ENCODE results near the gene RPL12. TPM values are rescaled to one million over a fixed set of nuclear protein-coding genes. Genes with fewer than 3 reads are reported as not detected.

RPL12 gene
- total RNA-seq = 1,000 to 10,000 TPM; 2,291 to 3,774 (median 2,862) TPM

DNA sequence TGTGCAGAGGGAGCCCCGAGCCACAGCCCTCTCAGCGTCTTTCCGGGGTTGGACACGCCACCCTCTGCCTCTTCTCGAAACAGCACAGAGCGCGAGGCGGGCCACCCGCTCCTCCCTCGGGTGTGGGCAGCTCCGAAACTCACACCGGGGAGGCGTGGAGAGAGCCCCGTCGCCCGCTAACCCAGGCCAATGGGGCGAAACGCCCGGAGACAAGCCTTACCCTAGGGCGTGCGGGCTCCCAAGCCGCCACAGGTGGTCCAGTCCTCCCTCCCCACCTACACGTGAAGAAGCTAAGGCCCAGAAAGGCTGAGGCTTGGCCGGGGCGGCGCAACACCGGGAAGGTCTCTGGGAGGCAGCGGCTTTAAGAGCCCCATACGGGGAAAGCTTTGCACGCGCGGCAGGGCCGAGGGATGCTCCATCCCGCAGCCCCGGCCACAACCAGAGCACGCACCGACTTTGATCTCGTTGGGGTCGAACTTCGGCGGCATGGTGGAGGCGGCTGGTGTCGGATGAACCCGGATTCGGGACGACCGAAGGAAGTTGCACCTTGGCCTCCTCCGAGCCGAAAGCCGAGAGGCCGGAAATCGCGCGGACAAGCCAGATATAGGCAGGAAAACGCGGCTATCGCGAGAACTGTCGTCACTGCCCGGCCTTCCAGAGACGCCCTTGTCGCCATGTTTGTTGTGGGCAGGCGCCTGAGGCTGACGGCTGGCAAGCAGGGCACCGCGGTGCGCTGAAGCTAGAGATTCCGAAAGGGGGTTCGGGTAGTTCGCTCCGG is at the start of gene RPL12, which contains the start of gene LRSAM1:
Gene RPL12 (minus strand): TSS at position 577 of the 778 bp plus-strand sequence. CDS start 89 bp downstream, at position 488.
Gene LRSAM1 (plus strand): TSS at position 681 of the 778 bp plus-strand sequence. CDS start 3,018 bp downstream, outside the sequence.
- peak; percentile 97 to 99 for DNase-seq (ENCODE audit: low spot score in 2 of 2)
- peaks cover 55% of the 10 kb centered on the region for H3K36me3 ChIP-seq
- WGBS = 0% methylated on average over 21 of the region's 71 CpGs
- peak within 1 kb of the TSS; percentile 94 for H3K4me3 ChIP-seq
- H3K27me3 ChIP-seq = no peaks in the 10 kb centered on the region
- H3K9me3 ChIP-seq = no peaks in the 10 kb centered on the region
- TF ChIP-seq, protein P1, sequence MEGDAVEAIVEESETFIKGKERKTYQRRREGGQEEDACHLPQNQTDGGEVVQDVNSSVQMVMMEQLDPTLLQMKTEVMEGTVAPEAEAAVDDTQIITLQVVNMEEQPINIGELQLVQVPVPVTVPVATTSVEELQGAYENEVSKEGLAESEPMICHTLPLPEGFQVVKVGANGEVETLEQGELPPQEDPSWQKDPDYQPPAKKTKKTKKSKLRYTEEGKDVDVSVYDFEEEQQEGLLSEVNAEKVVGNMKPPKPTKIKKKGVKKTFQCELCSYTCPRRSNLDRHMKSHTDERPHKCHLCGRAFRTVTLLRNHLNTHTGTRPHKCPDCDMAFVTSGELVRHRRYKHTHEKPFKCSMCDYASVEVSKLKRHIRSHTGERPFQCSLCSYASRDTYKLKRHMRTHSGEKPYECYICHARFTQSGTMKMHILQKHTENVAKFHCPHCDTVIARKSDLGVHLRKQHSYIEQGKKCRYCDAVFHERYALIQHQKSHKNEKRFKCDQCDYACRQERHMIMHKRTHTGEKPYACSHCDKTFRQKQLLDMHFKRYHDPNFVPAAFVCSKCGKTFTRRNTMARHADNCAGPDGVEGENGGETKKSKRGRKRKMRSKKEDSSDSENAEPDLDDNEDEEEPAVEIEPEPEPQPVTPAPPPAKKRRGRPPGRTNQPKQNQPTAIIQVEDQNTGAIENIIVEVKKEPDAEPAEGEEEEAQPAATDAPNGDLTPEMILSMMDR (IDR thresholded peaks at IDR 0.05) = no peak
- TF ChIP-seq POLR2AphosphoS5 (IDR thresholded peaks at IDR 0.05) (peak; percentile 99 to 100 (median 100)), EP300 (IDR thresholded peaks at IDR 0.05) (no peak), POLR2A (IDR thresholded peaks at IDR 0.05) (peak; percentile 99)
- H3K4me1 ChIP-seq = peaks cover 40% of the 10 kb centered on the region
- H3K27ac ChIP-seq = peak within 1 kb of the TSS; percentile 94

DNA sequence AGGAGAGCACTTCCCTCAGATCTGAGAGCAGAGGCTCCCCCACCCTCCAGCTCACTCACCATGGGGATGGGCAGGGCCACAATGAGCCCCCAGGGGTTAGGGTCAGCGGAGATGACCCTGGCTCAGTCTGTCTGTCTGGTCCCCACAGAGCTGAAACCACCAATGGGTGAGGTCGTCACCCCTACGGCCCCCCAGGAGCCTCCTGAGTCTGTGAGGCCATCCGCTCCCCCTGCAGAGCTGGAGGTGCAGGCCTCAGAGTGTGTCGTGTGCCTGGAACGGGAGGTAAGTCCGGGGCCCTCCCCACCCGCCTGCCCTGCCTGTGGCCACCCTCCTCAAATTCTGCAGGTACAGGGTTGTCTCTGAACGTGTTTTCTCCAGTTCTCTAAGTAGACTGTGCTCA is 49.7 kb upstream of the RPL12 start:
- H3K36me3 ChIP-seq = peaks cover 66% of the 10 kb centered on the region
- peaks cover 12% of the 10 kb centered on the region for H3K4me1 ChIP-seq
- H3K4me3 ChIP-seq = no peak overlapping the region
- H3K27ac ChIP-seq = no peak overlapping the region
- 85% methylated on average over 7 of the region's 9 CpGs for WGBS
- H3K27me3 ChIP-seq = no peaks in the 10 kb centered on the region
- TF ChIP-seq, protein P1 (IDR thresholded peaks at IDR 0.05) = no peak
- no peak for TF ChIP-seq POLR2AphosphoS5 (IDR thresholded peaks at IDR 0.05)
- no peak for TF ChIP-seq EP300 (IDR thresholded peaks at IDR 0.05)
- TF ChIP-seq POLR2A (IDR thresholded peaks at IDR 0.05) = no peak
- no peak for DNase-seq (ENCODE audit: low spot score in 2 of 2)
- no peaks in the 10 kb centered on the region for H3K9me3 ChIP-seq

DNA sequence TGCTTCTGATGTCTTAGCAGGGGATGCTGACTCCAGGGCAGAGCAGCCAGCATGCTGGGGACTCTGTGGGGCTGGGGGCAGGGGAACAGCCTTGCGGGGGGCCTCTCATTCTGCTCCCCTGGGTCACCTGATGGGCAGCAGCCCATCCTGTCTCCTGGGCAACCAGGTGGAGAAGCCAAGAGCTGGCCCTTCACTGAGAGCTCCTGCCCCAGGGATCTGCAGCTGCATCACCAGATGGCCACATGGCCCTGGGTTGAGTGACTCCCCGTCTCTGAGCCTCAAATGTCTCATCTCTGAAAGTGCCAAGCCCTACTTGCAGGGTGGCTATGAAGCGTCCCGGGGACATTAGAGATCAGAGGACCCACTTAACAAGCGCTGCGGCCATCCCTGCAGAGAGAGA is 49.2 kb upstream of the RPL12 start:
- H3K4me3 ChIP-seq = no peak overlapping the region
- whole genome bisulfite sequencing = 86% methylated on average over 6 of the region's 6 CpGs
- H3K27me3 ChIP-seq = no peaks in the 10 kb centered on the region
- TF ChIP-seq POLR2A (IDR thresholded peaks at IDR 0.05) = no peak
- TF ChIP-seq EP300 (IDR thresholded peaks at IDR 0.05) = no peak
- TF ChIP-seq, protein P1 (IDR thresholded peaks at IDR 0.05) = no peak
- TF ChIP-seq POLR2AphosphoS5 (IDR thresholded peaks at IDR 0.05) = no peak
- no peaks in the 10 kb centered on the region for H3K9me3 ChIP-seq
- H3K27ac ChIP-seq = no peak overlapping the region
- peaks cover 64% of the 10 kb centered on the region for H3K36me3 ChIP-seq
- no peak for DNase-seq (ENCODE audit: low spot score in 2 of 2)
- H3K4me1 ChIP-seq = peaks cover 10% of the 10 kb centered on the region

DNA sequence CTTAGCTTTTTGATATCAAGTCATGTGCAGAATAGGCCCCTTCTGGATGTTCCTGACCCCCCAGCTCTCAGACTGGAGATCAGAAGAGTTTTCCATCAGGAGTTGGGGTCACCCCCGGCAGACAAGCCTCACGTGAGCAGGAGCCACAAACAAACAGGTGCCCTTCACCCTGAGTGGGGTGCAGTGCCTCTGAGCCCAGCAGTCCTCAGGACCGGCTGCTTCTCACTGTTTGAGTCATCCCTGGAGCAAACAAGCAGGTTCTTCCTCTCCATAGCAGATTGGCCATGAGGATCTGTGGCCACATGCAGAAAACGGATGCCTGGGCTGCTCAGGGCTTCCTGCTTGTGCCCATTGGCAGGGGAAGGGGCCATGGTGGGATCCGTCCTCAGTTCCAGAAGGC is 47.1 kb upstream of the RPL12 start:
- no peak for DNase-seq (ENCODE audit: low spot score in 2 of 2)
- Histone ChIP-seq H3K4me3 (no peak overlapping the region), H3K4me1 (peaks cover 12% of the 10 kb centered on the region), H3K27ac (no peak overlapping the region), H3K36me3 (peaks cover 59% of the 10 kb centered on the region), H3K9me3 (no peaks in the 10 kb centered on the region), H3K27me3 (no peaks in the 10 kb centered on the region)
- 83% methylated on average over 2 of the region's 5 CpGs for WGBS
- TF ChIP-seq POLR2A (IDR thresholded peaks at IDR 0.05) (no peak), EP300 (IDR thresholded peaks at IDR 0.05) (no peak), POLR2AphosphoS5 (IDR thresholded peaks at IDR 0.05) (no peak)
- TF ChIP-seq, protein P1 (IDR thresholded peaks at IDR 0.05) = no peak

DNA sequence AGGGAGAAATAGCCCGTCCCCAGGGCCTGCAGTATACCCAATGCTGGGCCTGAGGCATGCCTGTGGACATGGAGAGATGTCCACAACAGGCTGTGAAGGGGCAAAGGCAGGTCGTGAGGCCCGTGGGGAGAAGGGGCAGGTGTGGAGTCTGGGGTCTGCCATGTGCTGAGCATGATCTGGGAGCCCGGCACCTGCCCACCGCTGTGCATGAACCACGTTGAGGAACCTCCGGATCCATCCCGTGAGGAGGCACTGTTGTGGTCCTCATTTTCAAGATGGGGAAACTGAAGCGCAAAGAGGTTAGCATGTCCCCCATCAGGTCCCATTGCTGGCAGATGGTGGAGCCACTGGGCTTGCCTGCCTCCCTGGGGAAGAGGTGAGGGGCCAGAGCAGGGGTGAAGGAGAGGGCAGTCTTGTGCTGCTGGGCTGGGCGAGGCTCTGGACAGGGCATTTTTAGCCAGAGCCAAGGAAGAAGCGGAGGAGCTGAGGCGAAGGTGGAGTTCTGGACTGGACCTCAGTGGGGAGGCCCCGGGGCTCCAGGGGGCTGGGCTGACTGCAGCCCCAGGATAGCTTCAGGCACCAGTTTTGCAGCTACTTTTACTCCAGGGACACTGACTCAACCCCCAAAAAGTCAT is 46.6 kb upstream of the RPL12 start:
- Histone ChIP-seq H3K27me3 (no peaks in the 10 kb centered on the region), H3K4me1 (peaks cover 12% of the 10 kb centered on the region), H3K4me3 (no peak overlapping the region), H3K36me3 (peaks cover 59% of the 10 kb centered on the region), H3K9me3 (no peaks in the 10 kb centered on the region), H3K27ac (no peak overlapping the region)
- WGBS = 95% methylated on average over 13 of the region's 13 CpGs
- TF ChIP-seq, protein P1 (IDR thresholded peaks at IDR 0.05) = no peak
- TF ChIP-seq POLR2A (IDR thresholded peaks at IDR 0.05) (no peak), POLR2AphosphoS5 (IDR thresholded peaks at IDR 0.05) (no peak), EP300 (IDR thresholded peaks at IDR 0.05) (no peak)
- DNase-seq (ENCODE audit: low spot score in 2 of 2) = peak in 1 of 2 donors; percentile 75

Measured in suprapubic skin (tissue), 4 donors.